ENCODE measurements around the gene PLCB1. TPM values are rescaled to one million over a fixed set of nuclear protein-coding genes. Genes with fewer than 3 reads are reported as not detected.

The PLCB1 gene
- total and polyA plus RNA-seq, 2 of the 4 experiments (the other 2 are of a cell fraction) = 5.6 to 16.1 TPM

DNA sequence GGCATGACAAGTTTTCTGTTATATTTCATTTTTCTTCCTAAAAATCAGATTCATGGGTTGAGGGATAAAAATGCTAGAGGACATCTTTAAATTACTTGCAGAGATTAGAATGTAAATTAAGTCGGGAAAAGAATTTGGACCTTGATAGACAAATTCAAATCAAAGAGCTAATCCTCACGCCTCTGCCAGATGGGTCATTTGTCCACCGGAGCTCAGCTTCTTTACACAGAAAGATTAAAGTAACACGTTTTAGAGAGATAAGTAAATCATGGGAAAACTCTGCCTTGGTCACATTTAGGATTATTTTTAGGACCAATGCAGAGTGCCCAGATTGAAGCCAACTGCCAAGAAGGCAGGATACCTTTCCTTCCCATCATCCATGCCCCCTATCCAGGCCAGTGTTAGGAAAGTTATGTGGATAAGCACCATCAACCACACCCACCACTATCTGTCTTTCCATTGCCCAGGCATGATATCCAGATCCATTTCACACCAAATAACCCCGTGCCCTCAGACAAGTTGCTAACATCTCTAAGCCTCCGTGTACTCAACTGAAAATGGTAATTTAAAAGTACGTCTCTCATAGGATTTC lies 539.4 kb downstream of the PLCB1 start:
- Histone ChIP-seq H3K36me3 (ENCODE audit: control insufficient read depth, insufficient read depth, low read length) (peaks cover 2% of the 10 kb centered on the region; the same call in 1 of the 2 replicates), H3K4me3 (ENCODE audit: insufficient read depth, low read depth, low read length) (no peak overlapping the region), H3K27ac (ENCODE audit: insufficient read depth, low read length) (no peak overlapping the region), H3K23ac (ENCODE audit: low read depth, low read length) (no peak overlapping the region), H3K56ac (ENCODE audit: extremely low read depth, insufficient read depth, low read length) (no peak overlapping the region), H2BK20ac (ENCODE audit: low read depth, low read length) (no peak overlapping the region), H4K5ac (ENCODE audit: low read depth, low read length) (no peak overlapping the region), H2BK15ac (ENCODE audit: low read depth, low read length) (no peak overlapping the region), H2BK120ac (ENCODE audit: low read depth, low read length) (no peak overlapping the region), H3K79me1 (ENCODE audit: low read depth in 1 of 2, low read length in 2 of 2) (no peaks in the 10 kb centered on the region), H3K4me2 (ENCODE audit: low read depth, low read length) (no peak overlapping the region), H3K4me1 (ENCODE audit: control insufficient read depth, insufficient read depth, low read length) (no peaks in the 10 kb centered on the region), H2AK9ac (replicated peaks; ENCODE audit: low read depth, low read length, poor library complexity) (no peak overlapping the region), H3K14ac (replicated peaks; ENCODE audit: low read depth, low read length) (no peak overlapping the region), H3K9me1 (ENCODE audit: insufficient read depth, low read length) (no peaks in the 10 kb centered on the region), H3K9me3 (ENCODE audit: control insufficient read depth, insufficient read depth, low read length) (no peaks in the 10 kb centered on the region), H3K4ac (ENCODE audit: low read depth, low read length) (no peak overlapping the region), H2AK5ac (ENCODE audit: low read depth, low read length) (no peak overlapping the region), H3K9ac (ENCODE audit: low read depth, low read length) (no peak overlapping the region), H3K27me3 (ENCODE audit: control insufficient read depth, insufficient read depth, low read length) (no peaks in the 10 kb centered on the region), H4K8ac (ENCODE audit: low read depth in 2 of 2, low read length in 2 of 2) (no peak overlapping the region), H2BK5ac (ENCODE audit: low read depth, low read length, poor library complexity, severe bottlenecking) (no peak overlapping the region), H4K91ac (ENCODE audit: insufficient read depth, low read depth, low read length) (no peak overlapping the region), H3K18ac (ENCODE audit: low read depth, low read length) (no peak overlapping the region), H4K20me1 (ENCODE audit: insufficient read depth, low read length) (no peaks in the 10 kb centered on the region), H2AFZ (replicated peaks; ENCODE audit: low read length, poor library complexity) (no peak overlapping the region)
- no TSS peak for BruUV-seq (replicated peaks)
- WGBS, 2 experiments (ENCODE audit: extremely low coverage in 2 of 2, insufficient read length in 1 of 2) = no CpG with 5 or more reads among the region's 7 CpGs
- in situ Hi-C loops (cut with MboI; ENCODE audit: low sequenced_read_pairs) (no loop called here), intact Hi-C loops (cut with micrococcal nuclease) (no loop called here), dilution Hi-C loops (cut with HindIII; ENCODE audit: low sequenced_read_pairs, unreplicated experiment) (no loop called here)
- TF ChIP-seq RAD21 (IDR thresholded peaks at IDR 0.05; ENCODE audit: low read length) (no peak), FOS (IDR thresholded peaks at IDR 0.05; ENCODE audit: low read depth, low read length) (no peak), MAZ (IDR thresholded peaks at IDR 0.05; ENCODE audit: borderline replicate concordance, low read depth, low read length) (no peak), MAFK (IDR thresholded peaks at IDR 0.05; ENCODE audit: low read depth, low read length) (no peak), CEBPB (IDR thresholded peaks at IDR 0.05; ENCODE audit: low read depth, low read length) (no peak), BHLHE40 (IDR thresholded peaks at IDR 0.05; ENCODE audit: low read depth, low read length) (no peak), SMC3 (IDR thresholded peaks at IDR 0.05; ENCODE audit: low read depth, low read length) (no peak)
- ChIA-PET POLR2A (ENCODE audit: unreplicated experiment) (no interaction called here), CTCF (no interaction called here)
- no peak for DNase-seq
- ATAC-seq (ENCODE audit: low read depth) = no peak
